T47D (cell line): ENCODE measurements around the gene PHKA1.
A peak's percentile ranks its signal among the peaks of the same experiment; 100 is the strongest.
"Not testable (repeated sequence)": the region's sequence is repeated elsewhere in the genome, so short reads cannot be mapped to it uniquely, and the experiment has no call there.

ENCODE experiments used
- DNase-seq, 2 experiments: peaks; one replicate each; pipeline versions ENCODE4 v3.0.0 to v3.0.0-alpha.2; 2011 to 2012; ENCODE audit warnings: low read depth in 1 of 2, low spot score in 1 of 2
- JUND ChIP-seq: IDR thresholded peaks from 2 replicates; pipeline ENCODE4 v1.6.1; 2012; ENCODE audit warnings: low read depth
- in situ Hi-C: cut with HindIII; loops from 2 replicates; pipeline ENCODE4 v1.10.0; 2016; ENCODE audit warnings: low sequenced_read_pairs, low pct_unique_long_range_greater_than_20kb

PHKA1 gene

GRCh38 chrX:72576141-72576894 lies 137.8 kb downstream of the PHKA1 start:
- in situ Hi-C loops, result no loop called here
- no peak for TF ChIP-seq JUND
- DNase-seq, result no peak

- in situ Hi-C loops, result no loop called here
- TF ChIP-seq JUND, result no peak
- DNase-seq, result no peak
These were observed 141.0 kb downstream of the PHKA1 start for GRCh38 chrX:72573158-72573511.

- no peak for TF ChIP-seq JUND
- in situ Hi-C loops, result no loop called here
- DNase-seq, result peak; percentile 2 to 76
These were observed 141.6 kb downstream of the PHKA1 start, which contains the start of gene HDAC8 for GRCh38 chrX:72572248-72573157. Gene HDAC8 (minus strand): TSS chrX:72572843. CDS start chrX:72572761, 82 bp downstream.

GRCh38 chrX:72569786-72570185 lies 144.3 kb downstream of the PHKA1 start:
- in situ Hi-C loops, result no loop called here
- DNase-seq, result no peak

GRCh38 chrX:72568406-72569092 lies 145.6 kb downstream of the PHKA1 start:
- no peak for DNase-seq
- in situ Hi-C loops, result no loop called here
- no peak for TF ChIP-seq JUND

More at GRCh38 chrX:72569786-72570185, 144.3 kb downstream of the PHKA1 start:
- TF ChIP-seq JUND, result no peak

- TF ChIP-seq JUND, result no peak
- DNase-seq, result no peak
- in situ Hi-C loops, result no loop called here
These were observed 147.7 kb downstream of the PHKA1 start for GRCh38 chrX:72566448-72566847.

GRCh38 chrX:72559655-72560054 lies 154.5 kb downstream of the PHKA1 start:
- DNase-seq, in situ Hi-C loops: not testable (repeated sequence)

GRCh38 chrX:72554448-72555140 lies 159.5 kb downstream of the PHKA1 start:
- no peak for DNase-seq
- in situ Hi-C loops, result no loop called here
- no peak for TF ChIP-seq JUND

GRCh38 chrX:72552443-72552842 lies 161.7 kb downstream of the PHKA1 start:
- DNase-seq, in situ Hi-C loops: not testable (repeated sequence)

- TF ChIP-seq JUND, result no peak
- DNase-seq, result peak in 1 of 2 experiments; percentile 39
- in situ Hi-C loops, result no loop called here
These were observed 168.1 kb downstream of the PHKA1 start for GRCh38 chrX:72545990-72546389.

- in situ Hi-C loops, result no loop called here
- peak in 1 of 2 experiments; percentile 5 for DNase-seq
- no peak for TF ChIP-seq JUND
These were observed 173.8 kb downstream of the PHKA1 start for GRCh38 chrX:72540318-72540717.

GRCh38 chrX:72539822-72540221 lies 174.3 kb downstream of the PHKA1 start:
- in situ Hi-C loops, result no loop called here
- DNase-seq, result no peak
- TF ChIP-seq JUND, result no peak

GRCh38 chrX:72536542-72536941 lies 177.6 kb downstream of the PHKA1 start:
- no peak for TF ChIP-seq JUND
- DNase-seq, result no peak
- in situ Hi-C loops, result no loop called here
